NCI-H1092 (cell line): ENCODE data around the gene MAPK8IP2.
A peak's percentile ranks its signal among the peaks of the same experiment; 100 is the strongest.
"Not testable (repeated sequence)": the region's sequence is repeated elsewhere in the genome, so short reads cannot be mapped to it uniquely, and the experiment has no call there.

ENCODE experiments used
- DNase-seq: peaks from one replicate; lab custom pipeline; 2025; lab: John Stamatoyannopoulos, UW

The MAPK8IP2 gene

DNA sequence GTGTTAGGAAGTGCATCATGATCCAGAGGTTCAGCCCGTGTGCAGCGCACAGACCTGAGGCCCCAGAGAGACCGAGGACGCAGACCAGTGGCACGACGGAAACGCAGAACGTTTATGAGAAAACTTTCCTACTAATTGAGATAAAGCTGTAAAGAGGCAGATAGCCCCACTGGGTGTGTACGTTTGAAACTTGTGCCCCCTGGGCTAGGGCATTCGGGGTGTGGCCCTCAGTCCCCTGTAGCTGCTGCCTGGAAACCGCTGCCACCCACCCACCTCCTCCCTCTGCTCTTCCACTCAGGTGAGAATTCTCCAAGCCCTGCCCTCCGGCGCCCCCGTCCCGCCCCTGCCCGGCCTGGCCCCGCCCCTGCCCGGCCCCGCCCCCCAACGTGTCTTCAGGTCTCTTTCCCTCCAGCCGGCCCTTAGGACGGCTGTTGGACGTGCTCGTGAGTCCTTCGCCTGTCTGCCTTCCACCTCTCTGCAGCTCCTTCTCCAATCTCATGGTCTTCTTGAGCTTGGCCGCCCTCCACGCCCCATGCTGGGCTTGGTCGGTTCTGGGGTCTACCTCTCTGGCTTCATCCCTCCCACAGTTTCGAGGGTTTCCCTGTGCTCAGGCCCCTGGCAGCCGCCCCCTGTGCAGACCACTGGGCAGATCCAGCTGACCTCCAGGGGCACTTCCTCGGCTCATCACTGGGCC is 12.1 kb downstream of the MAPK8IP2 start:
- no peak for DNase-seq

DNA sequence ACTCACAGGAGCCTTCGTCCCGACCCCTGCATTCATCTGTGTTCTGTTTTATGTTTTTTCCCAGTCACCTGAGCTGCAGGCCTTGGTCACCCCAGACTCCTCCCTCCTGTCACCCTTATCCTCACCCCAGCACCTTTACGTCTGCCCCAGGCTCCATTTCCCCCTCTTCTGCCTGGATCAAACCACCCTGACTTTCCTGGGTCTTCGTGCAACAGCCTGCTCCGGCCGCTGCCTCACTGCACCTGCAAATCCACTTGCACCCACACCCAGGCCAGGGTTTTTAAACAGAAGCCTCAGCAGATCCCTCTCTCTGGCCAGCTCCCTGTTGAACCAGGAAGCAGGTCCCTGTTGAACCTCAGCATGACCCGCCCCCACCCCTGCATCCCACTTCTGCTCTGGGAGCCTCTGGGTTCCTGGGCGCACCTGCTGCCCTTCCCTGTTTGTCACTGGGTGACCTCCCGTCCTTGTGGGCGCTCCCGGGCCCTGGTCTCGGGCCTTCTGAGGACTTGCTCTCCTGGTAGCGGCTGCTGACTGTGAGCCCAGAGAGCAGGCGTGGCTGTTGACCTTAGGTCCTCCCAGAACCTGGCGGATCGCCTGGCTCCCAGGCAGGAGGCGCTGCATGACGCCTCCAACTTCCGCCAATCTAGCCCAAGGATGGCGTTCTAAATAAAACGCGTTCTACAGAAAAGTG is 12.8 kb downstream of the MAPK8IP2 start:
- DNase-seq, result peak; percentile 12

DNA sequence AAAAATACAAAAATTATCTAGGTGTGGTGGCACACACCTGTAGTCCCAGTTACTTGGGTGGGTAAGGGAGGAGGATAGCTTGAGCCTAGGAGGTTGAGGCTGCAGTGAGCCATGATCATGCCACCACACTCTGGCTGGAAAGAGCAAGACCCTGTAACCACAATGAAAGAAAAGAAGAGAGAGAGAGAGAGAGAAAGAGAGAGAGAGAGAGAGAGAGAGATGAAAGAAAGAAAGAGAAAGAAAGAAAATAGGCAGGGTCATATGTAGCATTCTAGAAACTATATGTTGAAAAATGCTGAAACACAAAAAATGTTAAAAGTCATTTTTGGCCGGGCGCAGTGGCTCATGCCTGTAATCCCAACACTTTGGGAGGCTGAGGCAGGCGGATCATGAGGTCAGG is 13.7 kb downstream of the MAPK8IP2 start:
- DNase-seq, result not testable (repeated sequence)

DNA sequence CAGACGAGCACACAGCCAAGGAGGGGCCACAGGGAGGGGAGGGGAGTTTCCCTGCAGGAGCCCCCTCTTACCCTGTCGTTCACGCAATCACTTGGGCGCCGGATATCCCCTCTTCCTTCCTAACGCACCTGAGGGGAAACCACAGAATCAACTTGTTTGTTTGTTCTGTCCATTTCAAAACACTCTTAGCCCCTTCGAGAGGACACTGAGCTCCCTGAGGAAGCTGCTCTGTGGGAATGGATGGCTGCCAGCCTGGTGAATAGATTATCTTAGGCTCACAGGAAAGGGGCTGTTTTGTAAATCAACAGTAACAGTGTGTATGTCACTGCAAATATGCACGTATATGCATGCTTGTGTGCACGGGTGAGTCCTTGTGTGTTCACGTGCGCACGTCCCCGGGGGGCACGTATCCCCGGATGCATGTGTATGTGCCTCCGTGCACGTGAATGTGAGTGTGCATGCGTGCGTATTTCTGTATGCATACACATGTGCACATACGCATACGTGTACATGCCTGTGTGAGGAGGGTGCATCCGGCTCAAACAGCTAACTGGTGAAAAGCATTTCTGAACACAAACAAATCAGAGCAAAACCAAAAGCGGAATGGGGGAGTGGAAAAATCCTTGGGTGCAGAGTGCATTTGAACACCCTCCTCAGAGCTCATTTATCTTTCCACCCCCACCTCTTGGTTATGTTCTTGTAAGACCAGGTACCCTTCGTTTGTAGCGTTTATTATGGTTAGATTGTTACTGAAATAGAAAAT is 20.2 kb downstream of the MAPK8IP2 start:
- no peak for DNase-seq

DNA sequence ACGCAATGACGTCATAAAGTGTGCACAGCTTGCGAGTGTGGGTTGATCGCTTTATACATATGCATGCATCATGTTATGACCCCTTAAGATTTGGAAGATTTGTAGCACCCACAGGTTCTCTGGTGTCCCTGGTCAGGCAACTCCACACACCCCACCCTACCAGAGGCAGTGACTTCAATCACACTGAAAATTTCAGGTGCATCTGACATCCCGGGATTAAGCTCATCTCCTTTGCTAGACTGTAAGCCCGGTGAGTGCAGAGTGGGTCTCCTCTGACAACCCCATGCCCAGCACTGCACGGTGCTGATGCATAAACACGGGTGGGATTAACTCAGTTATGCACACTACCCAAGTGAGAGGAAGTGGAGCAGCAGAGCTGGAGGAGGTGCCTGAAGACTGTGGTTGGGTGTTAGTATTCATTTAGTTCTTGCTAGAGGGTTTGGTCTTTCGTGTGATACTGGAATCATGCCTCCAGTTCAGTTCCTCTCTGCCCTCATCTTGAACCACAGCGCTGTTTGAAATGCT is 20.8 kb downstream of the MAPK8IP2 start:
- DNase-seq, result no peak

DNA sequence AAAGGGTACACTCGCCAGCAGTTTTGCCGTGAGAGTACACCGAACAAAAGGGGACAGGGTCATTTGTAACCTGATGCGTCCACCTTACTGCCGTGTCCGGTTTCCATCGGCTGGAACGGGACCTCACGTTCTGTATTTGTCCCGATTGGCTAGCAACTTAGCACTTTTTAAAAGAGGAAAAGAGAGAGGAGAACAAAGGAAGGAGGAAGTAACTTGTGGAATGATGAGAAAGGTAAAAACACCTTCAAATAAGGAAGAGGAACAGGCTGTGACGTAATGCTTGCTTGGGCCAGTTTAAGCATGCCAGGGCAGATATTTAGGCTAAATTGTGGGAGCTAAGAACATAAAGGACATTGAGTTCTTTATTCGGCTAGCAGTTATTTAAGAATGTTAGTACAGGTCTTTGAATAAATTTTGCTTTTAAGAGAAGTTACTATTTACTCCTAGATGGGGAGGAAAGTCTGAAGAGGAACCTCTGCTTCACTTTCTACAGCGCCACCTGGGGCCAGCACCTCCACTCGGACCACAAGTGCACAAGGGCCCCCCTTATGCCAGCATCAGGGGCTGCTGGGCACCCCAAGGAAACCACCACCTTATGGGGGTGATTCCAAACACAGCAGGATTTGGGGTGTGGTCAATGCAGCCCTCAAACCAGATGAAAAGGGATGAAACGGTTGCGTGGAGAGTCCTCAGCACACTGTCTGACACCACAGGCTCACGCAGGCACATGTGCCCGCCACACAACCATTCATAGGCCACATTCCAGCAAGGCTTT is 21.5 kb downstream of the MAPK8IP2 start:
- DNase-seq, result no peak

DNA sequence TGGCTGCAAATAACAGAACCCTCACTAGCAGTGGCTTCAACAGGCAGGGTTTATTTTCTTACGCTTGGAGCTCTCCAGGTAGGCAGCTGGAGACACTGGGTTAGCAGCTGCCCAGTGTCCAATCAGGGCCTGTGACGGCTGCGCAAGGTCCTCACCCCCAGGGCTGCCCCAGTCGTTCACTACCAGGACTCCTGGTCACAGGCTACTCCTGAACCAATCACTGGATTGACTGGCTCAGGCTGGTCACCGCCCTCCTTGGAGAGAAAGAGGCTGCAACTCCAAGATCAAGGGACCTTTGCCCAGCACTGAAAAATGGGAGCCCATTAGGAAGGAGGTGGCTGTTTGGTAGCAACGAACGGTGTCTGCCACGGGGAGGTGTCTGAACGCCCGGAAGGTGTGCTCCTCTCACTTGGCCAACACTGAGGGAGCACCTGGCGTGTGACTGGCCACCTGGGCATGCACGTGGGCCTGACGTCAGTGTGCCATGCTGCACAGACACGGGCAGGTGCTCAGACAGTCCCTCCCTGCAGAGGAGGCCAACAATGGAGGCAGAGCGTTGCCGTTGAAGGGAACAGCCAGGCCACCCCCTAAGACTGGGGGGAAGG is 22.2 kb downstream of the MAPK8IP2 start:
- DNase-seq, result no peak

DNA sequence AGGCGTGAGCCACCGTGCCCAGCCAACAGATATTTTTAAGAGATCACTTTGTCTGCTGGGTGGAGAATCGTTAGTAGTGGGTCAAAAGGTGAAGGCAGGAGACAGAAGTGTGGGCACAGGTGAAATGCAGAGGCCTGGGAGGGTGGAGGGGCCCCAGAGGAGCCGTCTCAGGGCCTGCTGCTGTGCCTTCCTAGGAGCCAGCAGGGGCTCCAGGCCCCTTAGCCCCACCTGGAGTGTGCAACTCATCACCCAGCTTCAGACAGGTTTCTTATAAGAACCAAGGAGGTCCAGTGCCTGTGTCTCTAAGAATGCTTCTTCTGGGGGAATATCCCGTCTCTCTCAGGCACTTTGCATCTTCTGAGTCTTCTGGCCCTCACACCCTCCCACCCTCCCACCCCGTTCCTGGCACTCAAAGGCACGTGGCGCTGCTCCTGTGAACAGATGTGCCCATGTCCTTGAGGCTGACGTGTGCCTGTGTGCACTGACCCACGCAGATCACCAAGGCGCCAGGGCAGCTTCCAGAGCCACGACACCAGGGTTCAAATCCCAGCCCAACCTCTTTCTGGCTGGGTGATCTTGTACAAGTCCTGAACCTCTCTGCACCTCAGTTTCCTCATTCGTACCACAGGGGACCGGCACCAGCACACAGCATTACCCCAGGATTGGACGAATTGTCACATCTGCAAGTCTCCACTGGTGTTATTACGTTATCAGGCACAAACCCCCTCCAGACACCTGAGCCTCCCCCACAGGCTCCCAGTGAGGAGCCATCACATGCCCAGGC is 23.9 kb downstream of the MAPK8IP2 start:
- DNase-seq, result no peak

DNA sequence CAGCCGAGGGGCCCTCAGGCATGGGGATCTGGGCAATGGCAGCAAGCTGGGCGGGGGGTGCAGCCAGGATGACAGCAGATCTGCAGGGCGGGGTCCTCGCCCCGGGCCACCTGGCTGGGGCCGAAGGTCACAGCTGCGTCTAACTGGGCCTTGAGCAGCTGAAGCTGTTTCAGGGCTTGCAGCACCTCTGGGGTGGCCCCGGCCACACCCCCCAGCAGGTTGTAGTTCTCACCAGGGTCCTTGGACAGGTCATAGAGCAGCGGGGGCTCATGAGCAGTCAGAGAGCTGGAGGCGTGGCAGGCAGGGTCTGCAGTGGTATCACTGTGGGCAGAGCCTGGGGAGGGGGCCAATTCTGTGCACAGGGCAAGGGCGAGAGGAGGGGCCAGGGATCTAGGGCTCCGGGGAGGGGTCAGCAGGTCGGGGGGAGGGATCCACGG is 24.6 kb downstream of the MAPK8IP2 start:
- DNase-seq, result no peak

DNA sequence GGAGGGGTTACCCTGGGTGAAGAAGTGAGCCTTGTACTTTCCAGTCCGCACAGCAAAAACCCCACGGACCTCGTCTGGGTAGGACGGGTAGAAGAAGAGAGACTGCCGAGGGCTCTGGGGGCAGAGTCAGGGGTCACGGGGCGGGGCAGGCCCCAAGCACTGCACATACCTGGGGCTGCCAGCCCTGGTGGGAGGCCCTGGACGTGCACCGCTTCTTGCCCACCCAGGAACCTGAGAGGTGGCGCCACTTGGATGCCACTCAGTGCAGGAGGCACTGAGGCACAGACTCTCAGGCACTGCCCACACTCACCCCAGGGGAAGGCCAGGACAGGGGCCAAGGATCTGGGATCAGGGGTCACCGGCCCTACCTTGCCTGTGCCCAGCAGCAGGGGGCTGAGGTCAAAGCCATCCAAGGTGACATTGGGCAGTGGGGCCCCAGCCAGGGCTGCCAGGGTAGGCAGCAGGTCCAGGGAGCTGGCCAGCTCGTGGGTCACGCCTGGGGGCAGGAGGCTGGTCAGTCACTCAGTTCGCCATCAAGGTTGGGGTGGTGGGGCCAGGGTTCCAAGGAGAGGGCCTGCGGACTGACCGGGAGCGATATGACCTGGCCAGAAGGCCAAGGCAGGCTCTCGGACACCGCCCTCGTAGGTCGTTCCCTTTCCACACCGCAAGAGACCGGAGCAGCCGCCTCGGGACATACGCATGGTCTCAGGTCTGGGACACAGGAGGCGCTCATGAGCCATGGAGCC is 25.1 kb downstream of the MAPK8IP2 start:
- no peak for DNase-seq

DNA sequence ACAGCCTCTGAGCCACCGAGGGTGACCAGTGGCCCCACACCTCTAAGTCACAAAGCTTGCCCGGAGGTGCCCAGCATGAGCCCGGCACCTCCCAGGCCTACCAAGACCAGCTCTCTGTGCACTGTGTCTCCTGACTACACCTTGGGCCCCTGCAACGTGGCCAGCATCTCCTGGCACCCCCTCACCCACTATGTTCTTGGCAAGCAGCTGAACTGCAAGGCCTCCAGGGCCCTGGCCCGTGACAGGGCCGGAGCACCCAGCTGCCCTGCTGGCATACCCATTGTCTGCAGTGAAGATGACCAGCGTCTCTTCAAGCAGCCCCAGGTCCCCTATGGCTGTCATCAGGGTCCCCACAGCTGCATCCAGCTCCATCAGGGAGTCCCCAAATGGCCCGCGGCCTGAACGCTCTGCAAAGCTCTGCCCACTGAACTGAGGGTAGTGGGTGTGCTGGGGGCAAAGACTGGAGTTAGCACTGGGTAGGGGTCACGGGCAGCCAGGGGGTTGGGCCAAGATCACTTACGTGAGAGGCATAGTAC is 25.8 kb downstream of the MAPK8IP2 start:
- DNase-seq, result no peak

DNA sequence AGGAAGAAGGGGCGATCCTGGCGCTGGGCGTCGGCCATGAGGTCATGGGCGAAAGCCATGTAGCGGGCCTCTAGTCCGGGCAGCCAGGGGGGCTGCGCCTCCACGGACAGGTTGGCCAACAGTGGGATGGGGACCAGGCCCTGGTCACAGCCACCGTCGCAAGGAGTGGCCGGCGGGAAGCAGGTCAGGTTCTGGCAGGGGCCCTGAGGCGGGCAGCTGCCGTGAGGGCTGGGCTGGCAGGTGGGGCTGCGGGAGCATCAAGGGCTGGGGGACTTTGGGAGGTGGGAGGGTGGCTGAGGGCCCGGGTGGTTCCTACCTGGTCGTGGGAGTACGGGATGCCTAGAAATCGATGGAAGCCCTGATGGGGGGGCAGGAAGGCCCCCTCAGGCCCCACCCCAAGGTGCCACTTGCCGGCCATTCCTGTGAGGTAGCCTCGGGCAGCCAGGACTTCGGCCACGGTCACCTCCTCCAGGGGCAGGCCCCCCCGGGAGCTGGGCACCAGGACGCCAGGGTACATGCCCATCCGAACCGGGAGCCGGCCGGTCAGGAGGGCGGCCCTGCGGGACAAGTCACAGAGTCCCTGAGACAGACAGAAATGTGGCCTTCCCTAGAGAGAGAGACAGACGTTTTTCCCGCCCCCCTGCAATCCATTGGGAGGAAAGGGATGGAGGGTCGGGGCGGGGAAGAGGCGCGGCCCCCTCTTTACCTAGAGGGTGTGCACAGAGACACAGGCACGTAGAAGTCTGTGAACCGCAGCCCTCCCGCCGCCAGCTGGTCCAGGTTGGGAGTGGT is 26.5 kb downstream of the MAPK8IP2 start:
- DNase-seq, result no peak

DNA sequence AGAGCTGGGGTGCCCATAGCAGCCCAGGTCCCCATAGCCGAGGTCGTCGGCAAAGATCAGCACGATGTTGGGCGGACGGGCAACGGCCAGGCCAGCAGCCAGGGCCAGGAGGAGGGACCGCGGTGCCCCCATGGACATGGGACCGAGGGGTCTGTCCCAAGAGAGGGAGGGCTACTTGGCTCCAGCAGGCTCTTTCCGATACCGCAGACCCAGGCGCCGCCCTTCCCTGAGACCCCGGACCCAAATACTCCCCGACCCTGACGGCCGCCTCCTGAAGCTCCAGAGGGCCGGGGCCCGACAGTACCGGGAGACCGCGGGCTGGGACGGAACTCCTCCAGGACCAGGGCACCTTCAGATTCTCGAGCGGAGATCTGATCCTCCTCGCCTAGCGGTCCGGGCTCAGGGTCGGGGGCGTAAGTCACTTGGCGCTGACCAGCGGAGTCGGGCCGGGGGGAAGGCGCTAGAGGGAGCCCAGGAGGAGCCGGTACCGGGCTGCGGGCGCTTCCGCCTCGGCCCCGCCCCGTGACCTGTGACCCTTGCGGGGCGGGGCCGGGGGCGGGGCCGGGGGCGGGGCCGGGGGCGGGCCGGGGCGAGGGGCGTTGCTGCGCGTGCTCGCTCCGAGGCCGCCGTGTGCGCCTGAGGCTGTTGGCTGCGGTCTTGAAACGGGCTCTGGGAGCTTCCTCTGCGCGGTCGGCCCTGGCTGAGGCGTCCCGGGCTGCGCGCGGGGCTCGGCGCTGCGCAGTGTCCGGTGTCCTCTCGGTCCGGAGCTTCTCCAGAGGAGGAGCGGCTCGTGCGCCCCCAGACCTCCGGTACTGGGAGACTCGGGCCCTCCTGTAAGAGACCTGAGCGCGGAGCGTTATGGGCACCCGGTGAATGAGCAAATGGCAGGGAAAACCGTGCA is 27.3 kb downstream of the MAPK8IP2 start, which contains the start of gene ARSA:
ARSA (minus strand) TSS at position 511 of the 901 bp plus-strand sequence; CDS start at position 138, 373 bp downstream.
- no peak for DNase-seq

DNA sequence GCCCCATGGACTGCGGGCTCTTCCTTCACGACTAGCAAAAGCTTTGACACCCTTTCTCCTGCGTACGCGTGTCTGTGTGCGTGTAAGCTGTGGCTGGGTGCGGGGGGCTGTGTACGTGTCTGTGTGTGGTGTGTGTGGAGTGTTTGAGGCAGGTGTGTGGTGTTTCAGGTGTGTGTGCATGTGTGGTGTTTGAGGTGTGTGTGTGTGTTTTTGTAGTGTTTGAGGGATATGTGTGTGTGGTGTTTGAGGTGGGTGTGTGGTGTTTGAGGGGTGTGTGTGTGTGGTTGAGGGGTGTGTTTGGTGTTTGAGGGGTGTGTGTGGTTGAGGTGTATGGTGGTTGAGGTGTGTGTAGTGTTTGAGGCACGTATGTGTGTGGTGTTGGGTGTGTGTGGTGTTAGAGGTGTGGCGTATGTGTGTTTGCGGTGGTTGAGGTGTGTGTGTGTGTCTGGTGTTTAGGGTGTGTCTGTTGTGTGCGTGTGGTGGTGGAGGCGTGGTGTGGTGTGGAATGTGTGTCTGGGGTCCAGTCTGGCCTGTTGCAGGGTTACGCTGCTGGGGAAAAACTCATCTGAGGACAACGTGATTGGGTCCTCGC is 28.0 kb downstream of the MAPK8IP2 start:
- no peak for DNase-seq

DNA sequence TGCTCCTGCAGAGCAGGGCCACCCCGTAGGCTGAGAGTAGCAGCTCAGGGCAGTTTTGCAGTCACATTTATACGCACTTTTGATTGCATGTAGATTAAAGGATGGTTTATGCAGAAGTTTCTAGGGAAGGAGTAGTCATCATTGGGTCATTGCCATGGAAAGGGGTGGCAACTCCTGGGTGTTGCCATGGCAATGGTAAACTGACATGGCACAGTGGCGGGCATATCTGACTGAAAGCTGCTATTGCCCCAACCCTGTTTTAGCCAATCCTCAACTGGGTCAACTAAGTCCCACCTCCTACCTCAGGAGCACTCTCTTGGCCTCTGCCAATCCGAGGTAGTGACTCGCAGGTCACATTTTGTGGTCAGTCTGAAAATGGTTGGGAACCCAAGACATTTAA is 29.8 kb downstream of the MAPK8IP2 start:
- no peak for DNase-seq

DNA sequence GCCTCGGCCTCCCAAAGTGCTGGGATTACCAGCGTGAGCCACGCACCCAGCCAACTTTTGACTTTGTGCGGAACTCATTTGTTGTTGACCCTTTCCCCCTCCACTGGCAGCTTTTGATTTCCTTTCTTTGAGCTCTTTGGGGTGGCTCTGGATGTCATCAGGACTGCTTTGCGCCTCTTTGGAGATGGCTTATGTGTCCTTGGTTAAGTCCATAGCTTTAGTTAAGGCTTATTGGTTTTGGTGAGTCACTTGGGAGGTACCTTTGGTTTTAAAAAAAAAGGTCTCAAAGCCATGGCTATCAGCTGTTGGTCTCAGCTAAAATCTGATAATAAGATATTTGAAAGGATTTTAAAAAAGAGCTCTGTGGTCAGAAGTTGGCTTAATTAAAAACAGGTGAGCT is 32.5 kb downstream of the MAPK8IP2 start:
- no peak for DNase-seq

DNA sequence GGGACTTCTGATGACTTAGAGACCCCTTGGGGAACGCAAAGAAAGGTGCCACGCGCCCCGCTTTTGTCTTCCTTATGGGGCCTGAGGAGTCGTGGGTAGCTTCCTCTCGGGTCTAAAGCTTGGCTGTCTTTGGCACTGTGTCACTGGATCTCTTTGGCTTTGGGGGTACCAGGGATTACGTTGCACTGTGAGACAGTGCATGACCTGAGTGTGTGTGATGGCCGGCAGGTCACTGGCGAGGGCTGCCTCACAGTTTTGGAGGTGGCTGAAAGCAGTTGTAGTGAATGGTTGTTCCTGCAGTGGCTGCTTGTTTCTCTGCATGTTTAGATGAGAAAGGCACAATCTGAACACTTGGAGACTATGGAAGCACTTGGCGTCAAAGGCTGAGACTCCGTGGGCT is 33.2 kb downstream of the MAPK8IP2 start:
- DNase-seq, result no peak
